HEK293 (cell line): ENCODE results near the gene UBE2E1.

Experiments used
- CTCF ChIP-seq: fragments of 450-650 bp; formaldehyde crosslinking; IDR thresholded peaks from 2 replicates; pipeline ENCODE4 v1.5.1; 2016; ENCODE audit warnings: missing biosample characterization, missing genetic modification characterization
- ZNF335 ChIP-seq: fragments of 450-650 bp; formaldehyde crosslinking; conservative IDR thresholded peaks from 2 replicates; pipeline ENCODE4 v1.5.1; 2016; ENCODE audit warnings: missing biosample characterization, missing genetic modification characterization
- ZNF501 ChIP-seq: fragments of 450-650 bp; formaldehyde crosslinking; IDR thresholded peaks from 2 replicates; pipeline ENCODE4 v1.5.1; 2016; ENCODE audit warnings: missing biosample characterization, missing genetic modification characterization
- ZNF768 ChIP-seq: fragments of 450-650 bp; formaldehyde crosslinking; IDR thresholded peaks from 2 replicates; pipeline ENCODE4 v1.5.1; 2018; ENCODE audit warnings: missing biosample characterization, mild to moderate bottlenecking, missing genetic modification characterization

GRCh38 chr3:23756206-23756840 is 49.4 kb upstream of the UBE2E1 start:
- TF ChIP-seq CTCF (tag by site-specific recombination) (no peak), ZNF335 (tag by site-specific recombination) (no peak), ZNF501 (tag by site-specific recombination) (no peak), ZNF768 (tag by site-specific recombination) (no peak)
